Smooth muscle cell (in vitro differentiated cells): ENCODE results near the gene PIK3R4. TPM values are rescaled to one million over a fixed set of nuclear protein-coding genes. Genes with fewer than 3 reads are reported as not detected.

ENCODE experiments used
- DNase-seq: peaks from one replicate; lab custom pipeline; 2025; ENCODE audit not compliant: unreplicated experiment; lab: John Stamatoyannopoulos, UW
- H2AFZ ChIP-seq: fragments of 200-600 bp; sonication (generic); 2 replicates; pipeline ENCODE4 v1.6.0; 2016; ENCODE audit warnings: antibody characterized with exemption, low read depth, mild to moderate bottlenecking
- H3F3A ChIP-seq: fragments of 200-600 bp; sonication (generic); 2 replicates; pipeline ENCODE4 v1.6.0; 2017; ENCODE audit warnings: antibody characterized with exemption, low read depth
- H3K27ac ChIP-seq: fragments of 200-600 bp; sonication (generic); 2 replicates; pipeline ENCODE4 v1.5.1; 2016; ENCODE audit warnings: low read depth, mild to moderate bottlenecking
- H3K27me3 ChIP-seq: fragments of 200-600 bp; sonication (generic); 2 replicates; pipeline ENCODE4 v1.6.1; 2016; ENCODE audit warnings: low read depth, mild to moderate bottlenecking
- H3K36me3 ChIP-seq: fragments of 200-600 bp; sonication (generic); 2 replicates; pipeline ENCODE4 v1.5.1; 2016; ENCODE audit warnings: low read depth
- H3K4me1 ChIP-seq: fragments of 200-600 bp; sonication (generic); 2 replicates; pipeline ENCODE4 v1.5.1; 2016; ENCODE audit warnings: low read depth
- H3K4me2 ChIP-seq: fragments of 200-600 bp; sonication (generic); 2 replicates; pipeline ENCODE4 v1.6.0; 2016; ENCODE audit warnings: mild to moderate bottlenecking
- H3K4me3 ChIP-seq: fragments of 200-600 bp; sonication (generic); 2 replicates; pipeline ENCODE4 v1.5.1; 2016; ENCODE audit warnings: mild to moderate bottlenecking
- H3K79me2 ChIP-seq: fragments of 200-600 bp; sonication (generic); 2 replicates; pipeline ENCODE4 v1.6.0; 2016; ENCODE audit warnings: low read depth, mild to moderate bottlenecking
- H3K9ac ChIP-seq: fragments of 200-600 bp; sonication (generic); 2 replicates; pipeline ENCODE4 v1.6.0; 2016; ENCODE audit warnings: low read depth
- H3K9me3 ChIP-seq: fragments of 200-600 bp; sonication (generic); replicated peaks from 2 replicates; pipeline ENCODE4 v1.5.1; 2016; ENCODE audit warnings: low read depth
- H4K20me1 ChIP-seq: fragments of 200-600 bp; sonication (generic); 2 replicates; pipeline ENCODE4 v1.6.0; 2016; ENCODE audit warnings: low read depth
- WGBS: methylation state at CpG from one replicate; pipeline ENCODE4 v1.1.7; 2016; ENCODE audit warnings: low lambda C conversion rate; 5-methylcytosine and 5-hydroxymethylcytosine counted together
- polyA plus RNA-seq: library from polyadenylated mRNA; unstranded; fragments of >200 nt; fragmentation: Nextera tagmentation; extraction: Ambion mirVana; gene quantifications from 2 replicates; pipeline ENCODE4 v1.2.1, GENCODE V29; 2016
- total RNA-seq: library from RNA; depleted of rRNA; stranded (reverse); fragments of >200 nt; gene quantifications from 2 replicates; pipeline ENCODE4 v1.2.3, GENCODE V29; 2014
- TF ChIP-seq, protein P1 (sequence below): fragments of 200-600 bp; sonication (generic); IDR thresholded peaks from 2 replicates; pipeline ENCODE4 v1.5.1; 2017; ENCODE audit warnings: borderline replicate concordance, mild to moderate bottlenecking, antibody characterized with exemption; ENCODE audit not compliant: insufficient read depth, poor library complexity, severe bottlenecking

PIK3R4 gene
- total RNA-seq (46.4 and 48.0 TPM in 2 replicates), polyA plus RNA-seq (18.3 and 19.7 TPM in 2 replicates)

DNA sequence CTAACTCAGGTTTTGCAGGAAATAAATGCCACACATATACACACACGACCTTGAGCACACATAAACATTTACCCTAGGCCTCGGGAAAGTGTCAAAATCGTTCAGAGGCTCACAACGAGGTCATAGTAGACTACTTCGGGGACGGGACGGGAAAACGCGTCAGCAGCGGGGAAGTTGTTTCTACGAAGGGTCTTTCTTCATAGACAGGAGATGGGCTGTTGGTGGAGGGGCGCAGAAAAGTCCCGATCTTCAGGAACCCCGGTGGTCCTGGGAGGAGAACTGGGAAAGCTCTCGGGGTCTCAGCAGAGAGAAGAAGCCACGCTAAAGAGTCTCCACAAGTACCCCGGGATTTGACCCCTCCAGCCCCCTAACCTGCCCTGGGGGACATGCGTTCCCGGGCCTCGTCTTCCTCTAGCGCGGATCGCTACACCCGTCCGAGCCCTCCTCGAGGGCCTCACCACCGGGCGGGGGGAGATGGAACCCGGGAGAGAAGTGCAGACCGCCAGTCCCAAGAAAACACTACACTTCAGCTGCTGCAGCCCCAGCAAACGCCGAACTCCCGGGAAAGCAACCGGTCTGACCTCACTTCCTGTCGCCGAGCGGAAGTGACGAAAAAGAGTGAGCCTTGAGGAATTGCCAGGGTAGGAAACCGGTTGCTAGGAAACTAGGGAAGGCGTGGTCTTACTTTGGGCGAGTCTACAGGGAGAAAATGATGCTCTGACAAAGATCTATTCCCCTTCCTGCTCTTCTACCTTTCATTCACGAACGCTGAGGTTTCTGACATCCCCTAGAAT is at the start of gene PIK3R4:
Gene PIK3R4 (minus strand): TSS at position 584 of the 794 bp plus-strand sequence. CDS start 1,611 bp downstream, outside the sequence.
- DNase-seq = peak; percentile 58
- H3K4me2 ChIP-seq = peak within 1 kb of the TSS; percentile 93
- H3K27ac ChIP-seq = peak within 1 kb of the TSS; percentile 88
- H3K36me3 ChIP-seq = peaks cover 8% of the 10 kb centered on the region
- H3K9me3 ChIP-seq = no peaks in the 10 kb centered on the region
- no peaks in the 10 kb centered on the region for H4K20me1 ChIP-seq
- TF ChIP-seq, protein P1, sequence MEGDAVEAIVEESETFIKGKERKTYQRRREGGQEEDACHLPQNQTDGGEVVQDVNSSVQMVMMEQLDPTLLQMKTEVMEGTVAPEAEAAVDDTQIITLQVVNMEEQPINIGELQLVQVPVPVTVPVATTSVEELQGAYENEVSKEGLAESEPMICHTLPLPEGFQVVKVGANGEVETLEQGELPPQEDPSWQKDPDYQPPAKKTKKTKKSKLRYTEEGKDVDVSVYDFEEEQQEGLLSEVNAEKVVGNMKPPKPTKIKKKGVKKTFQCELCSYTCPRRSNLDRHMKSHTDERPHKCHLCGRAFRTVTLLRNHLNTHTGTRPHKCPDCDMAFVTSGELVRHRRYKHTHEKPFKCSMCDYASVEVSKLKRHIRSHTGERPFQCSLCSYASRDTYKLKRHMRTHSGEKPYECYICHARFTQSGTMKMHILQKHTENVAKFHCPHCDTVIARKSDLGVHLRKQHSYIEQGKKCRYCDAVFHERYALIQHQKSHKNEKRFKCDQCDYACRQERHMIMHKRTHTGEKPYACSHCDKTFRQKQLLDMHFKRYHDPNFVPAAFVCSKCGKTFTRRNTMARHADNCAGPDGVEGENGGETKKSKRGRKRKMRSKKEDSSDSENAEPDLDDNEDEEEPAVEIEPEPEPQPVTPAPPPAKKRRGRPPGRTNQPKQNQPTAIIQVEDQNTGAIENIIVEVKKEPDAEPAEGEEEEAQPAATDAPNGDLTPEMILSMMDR = no peak
- WGBS = 2% methylated on average over 43 of the region's 43 CpGs
- H3F3A ChIP-seq = no peaks in the 10 kb centered on the region
- H2AFZ ChIP-seq = peak within 1 kb of the TSS; percentile 88
- H3K4me1 ChIP-seq = peaks cover 21% of the 10 kb centered on the region
- no peaks in the 10 kb centered on the region for H3K27me3 ChIP-seq
- H3K4me3 ChIP-seq = peak within 1 kb of the TSS; percentile 82
- peaks cover 51% of the 10 kb centered on the region for H3K79me2 ChIP-seq
- peak within 1 kb of the TSS; percentile 96 for H3K9ac ChIP-seq

DNA sequence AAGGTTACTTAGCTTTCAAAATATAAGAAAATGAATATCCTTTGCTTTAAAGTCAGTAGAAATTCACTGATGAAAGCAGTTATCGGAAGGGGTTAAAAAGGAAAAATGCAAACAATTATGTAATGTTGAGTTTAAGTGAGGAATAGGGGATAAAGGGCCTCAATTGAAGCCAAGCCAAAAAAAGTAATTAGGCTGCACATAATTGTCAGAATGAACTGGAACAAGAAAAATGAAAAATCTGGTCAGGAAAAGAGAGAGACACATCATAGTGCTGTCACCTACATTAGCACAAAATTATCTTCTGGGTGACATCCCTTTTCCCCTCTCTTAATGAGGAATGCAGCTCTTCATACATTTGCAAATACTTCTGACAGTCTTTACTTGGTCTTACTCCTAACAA is 48.8 kb upstream of the PIK3R4 start:
- H3K79me2 ChIP-seq = no peaks in the 10 kb centered on the region

DNA sequence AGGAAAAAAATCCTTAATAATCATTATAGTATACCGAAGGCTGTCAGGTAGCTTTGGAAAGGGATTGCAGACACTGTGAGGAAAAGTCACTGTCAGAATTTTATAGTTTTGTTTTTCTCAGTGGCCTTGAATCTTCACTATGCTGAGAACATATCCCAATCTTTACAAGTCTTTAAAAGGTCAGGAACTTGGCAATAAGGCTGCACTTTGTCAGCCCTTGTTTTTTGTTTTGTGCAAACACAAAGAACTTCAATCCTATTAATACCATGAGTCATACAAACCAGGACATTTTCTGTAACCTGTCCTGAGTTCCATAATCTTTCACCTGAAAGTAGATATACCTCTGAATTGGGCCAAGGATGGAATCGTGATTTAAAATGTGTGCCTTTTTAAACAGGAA is 45.6 kb upstream of the PIK3R4 start:
- Histone ChIP-seq H3K36me3 (no peaks in the 10 kb centered on the region), H3K4me2 (no peak overlapping the region), H3K9ac (no peak overlapping the region), H3K9me3 (no peaks in the 10 kb centered on the region), H3K4me3 (no peak overlapping the region), H2AFZ (no peak overlapping the region), H3K27me3 (peaks cover 4% of the 10 kb centered on the region), H3F3A (no peaks in the 10 kb centered on the region), H3K4me1 (no peaks in the 10 kb centered on the region), H3K27ac (no peak overlapping the region), H4K20me1 (no peaks in the 10 kb centered on the region), H3K79me2 (no peaks in the 10 kb centered on the region)
- TF ChIP-seq, protein P1 = no peak
- DNase-seq = no peak
- 89% methylated on average over 2 of the region's 2 CpGs for WGBS

More for the DNA sequence above, 48.8 kb upstream of the PIK3R4 start:
- peaks cover 4% of the 10 kb centered on the region for H3K27me3 ChIP-seq
- H4K20me1 ChIP-seq = no peaks in the 10 kb centered on the region
- H3K9me3 ChIP-seq = no peaks in the 10 kb centered on the region
- H2AFZ ChIP-seq = no peak overlapping the region
- TF ChIP-seq, protein P1 = no peak
- no peaks in the 10 kb centered on the region for H3K4me1 ChIP-seq
- H3K4me3 ChIP-seq = no peak overlapping the region
- no peak overlapping the region for H3K9ac ChIP-seq
- no peak overlapping the region for H3K27ac ChIP-seq
- DNase-seq = no peak
- H3F3A ChIP-seq = no peaks in the 10 kb centered on the region
- H3K36me3 ChIP-seq = no peaks in the 10 kb centered on the region
- 98% methylated on average over 1 of the region's 1 CpG for WGBS
- no peak overlapping the region for H3K4me2 ChIP-seq

DNA sequence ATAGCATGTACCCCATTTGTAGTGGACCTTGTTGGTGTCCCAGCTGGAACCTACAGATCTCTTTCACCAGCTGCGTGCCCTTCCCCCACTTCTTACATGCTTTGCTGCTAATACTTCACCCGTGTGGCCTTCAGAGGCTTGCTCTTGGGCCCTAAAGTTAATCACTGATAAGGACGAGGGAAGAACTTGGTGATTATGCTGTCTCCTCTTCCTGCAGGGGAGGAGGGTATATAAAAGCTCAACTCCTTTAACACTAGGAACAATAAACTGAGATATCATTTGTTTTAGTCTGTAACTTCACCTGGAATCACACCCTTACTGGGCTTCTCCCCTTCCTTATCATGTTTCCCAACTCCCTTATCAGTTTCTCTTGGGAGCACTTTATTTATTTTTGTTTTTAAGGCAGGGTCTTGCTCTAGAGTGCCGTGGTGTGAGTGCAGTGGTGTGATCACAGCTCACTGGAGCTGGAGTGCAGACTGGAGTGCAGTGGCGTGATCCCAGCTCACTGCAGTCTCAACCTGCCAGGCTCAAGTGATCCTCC is 43.2 kb upstream of the PIK3R4 start:
- no peak for DNase-seq
- Histone ChIP-seq H3K9me3 (no peaks in the 10 kb centered on the region), H3K27me3 (peaks cover 4% of the 10 kb centered on the region), H3K4me3 (no peak overlapping the region), H3K4me2 (no peak overlapping the region), H3K79me2 (no peaks in the 10 kb centered on the region), H2AFZ (no peak overlapping the region), H3K4me1 (no peaks in the 10 kb centered on the region), H3K27ac (no peak overlapping the region), H3K9ac (no peak overlapping the region), H3K36me3 (no peaks in the 10 kb centered on the region), H3F3A (no peaks in the 10 kb centered on the region), H4K20me1 (no peaks in the 10 kb centered on the region)
- WGBS = 45% methylated on average over 5 of the region's 5 CpGs
- TF ChIP-seq, protein P1 = no peak
